Hepatocyte (in vitro differentiated cells): ENCODE results near the gene ESYT3. TPM values are rescaled to one million over a fixed set of nuclear protein-coding genes. Genes with fewer than 3 reads are reported as not detected.

Experiments
- DNase-seq: peaks from one replicate; pipeline ENCODE4 v3.0.0-alpha.2; 2016; ENCODE audit warnings: low spot score
- H2AFZ ChIP-seq: fragments of 200-600 bp; sonication (generic); 2 replicates; pipeline ENCODE4 v1.6.0; 2016; ENCODE audit warnings: antibody characterized with exemption, mild to moderate bottlenecking
- H3K27ac ChIP-seq: fragments of 200-600 bp; sonication (generic); 2 replicates; pipeline ENCODE4 v1.5.1; 2016; ENCODE audit warnings: mild to moderate bottlenecking
- H3K27me3 ChIP-seq: fragments of 200-600 bp; sonication (generic); 2 replicates; pipeline ENCODE4 v1.6.1; 2016
- H3K36me3 ChIP-seq: fragments of 200-600 bp; sonication (generic); replicated peaks from 2 replicates; pipeline ENCODE4 v1.5.1; 2016; ENCODE audit warnings: low read depth; ENCODE audit not compliant: insufficient read depth
- H3K4me1 ChIP-seq: fragments of 200-600 bp; sonication (generic); 2 replicates; pipeline ENCODE4 v1.5.1; 2016; ENCODE audit warnings: mild to moderate bottlenecking, moderate library complexity; ENCODE audit not compliant: insufficient read depth
- H3K4me2 ChIP-seq: fragments of 200-600 bp; sonication (generic); 2 replicates; pipeline ENCODE4 v1.6.0; 2016
- H3K4me3 ChIP-seq: fragments of 200-600 bp; sonication (generic); 2 replicates; pipeline ENCODE4 v1.5.1; 2016; ENCODE audit warnings: mild to moderate bottlenecking
- H3K79me2 ChIP-seq: fragments of 200-600 bp; sonication (generic); 2 replicates; pipeline ENCODE4 v1.6.0; 2017; ENCODE audit warnings: mild to moderate bottlenecking
- H3K9me2 ChIP-seq: fragments of 200-600 bp; sonication (generic); replicated peaks from 2 replicates; pipeline ENCODE4 v1.6.0; 2017; ENCODE audit warnings: mild to moderate bottlenecking; ENCODE audit not compliant: insufficient read depth
- H3K9me3 ChIP-seq: fragments of 200-600 bp; sonication (generic); 2 replicates; pipeline ENCODE4 v1.5.1; 2016; ENCODE audit warnings: low read depth, mild to moderate bottlenecking
- H4K20me1 ChIP-seq: fragments of 200-600 bp; sonication (generic); 2 replicates; pipeline ENCODE4 v1.6.0; 2016; ENCODE audit warnings: mild to moderate bottlenecking; ENCODE audit not compliant: insufficient read depth, poor library complexity, severe bottlenecking
- EZH2 ChIP-seq: fragments of 200-600 bp; sonication (generic); IDR thresholded peaks from 2 replicates; pipeline ENCODE4 v1.6.1; 2016; ENCODE audit warnings: antibody characterized with exemption, mild to moderate bottlenecking, borderline replicate concordance
- EZH2phosphoT487 ChIP-seq: fragments of 200-600 bp; sonication (generic); IDR thresholded peaks from one replicate; pipeline ENCODE4 v1.6.1; 2018; ENCODE audit warnings: antibody characterized with exemption, mild to moderate bottlenecking, low read depth, moderate library complexity; ENCODE audit not compliant: unreplicated experiment, severe bottlenecking
- WGBS: methylation state at CpG from one replicate; pipeline ENCODE4 v1.1.6; 2016; ENCODE audit warnings: low lambda C conversion rate; ENCODE audit errors: missing lambda C conversion rate; 5-methylcytosine and 5-hydroxymethylcytosine counted together
- polyA plus RNA-seq: library from polyadenylated mRNA; unstranded; fragments of >200 nt; fragmentation: Nextera tagmentation; extraction: Ambion mirVana; gene quantifications from 2 replicates; pipeline ENCODE4 v1.2.1, GENCODE V29; 2016
- total RNA-seq: library from RNA; depleted of rRNA; stranded (reverse); fragments of >200 nt; gene quantifications from 2 replicates; pipeline ENCODE4 v1.2.3, GENCODE V29; 2014
- TF ChIP-seq, protein P1 (sequence below): fragments of 200-600 bp; sonication (generic); IDR thresholded peaks from 2 replicates; pipeline ENCODE4 v1.5.1; 2016; ENCODE audit warnings: antibody characterized with exemption, mild to moderate bottlenecking; ENCODE audit not compliant: poor library complexity

The ESYT3 gene
- total and polyA plus RNA-seq, 2 experiments from 2014 or later: 0.47 to 1.1 TPM

DNA sequence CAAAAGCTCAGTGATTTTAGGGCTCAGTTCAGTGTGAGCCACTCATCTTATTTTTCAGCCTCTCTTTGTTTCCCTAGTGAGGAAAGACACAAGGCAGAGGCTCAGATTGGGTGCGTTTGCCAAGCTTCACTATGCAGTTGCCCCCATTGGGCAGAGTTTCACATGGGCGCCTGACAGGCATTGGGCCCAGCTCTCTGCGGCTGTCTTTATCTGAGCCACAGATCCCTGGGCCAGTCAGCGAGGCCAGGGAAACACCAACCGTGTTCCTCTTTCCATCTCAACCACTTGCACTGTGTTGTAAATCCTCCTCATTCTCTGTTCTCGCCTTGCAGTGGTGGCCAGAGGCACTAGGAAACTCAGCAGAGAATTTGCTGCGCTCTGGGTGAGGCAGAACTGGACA is 10.8 kb downstream of the ESYT3 start:
- 94% methylated on average over 7 of the region's 7 CpGs for WGBS
- Histone ChIP-seq H4K20me1 (no peaks in the 10 kb centered on the region), H3K79me2 (no peaks in the 10 kb centered on the region), H3K36me3 (no peaks in the 10 kb centered on the region), H3K9me2 (no peaks in the 10 kb centered on the region), H2AFZ (no peak overlapping the region), H3K9me3 (no peaks in the 10 kb centered on the region), H3K4me1 (peaks cover 11% of the 10 kb centered on the region), H3K4me3 (no peak overlapping the region), H3K27me3 (no peaks in the 10 kb centered on the region), H3K4me2 (no peak overlapping the region), H3K27ac (no peak overlapping the region)
- TF ChIP-seq EZH2 (no peak), EZH2phosphoT487 (no peak)
- TF ChIP-seq, protein P1, sequence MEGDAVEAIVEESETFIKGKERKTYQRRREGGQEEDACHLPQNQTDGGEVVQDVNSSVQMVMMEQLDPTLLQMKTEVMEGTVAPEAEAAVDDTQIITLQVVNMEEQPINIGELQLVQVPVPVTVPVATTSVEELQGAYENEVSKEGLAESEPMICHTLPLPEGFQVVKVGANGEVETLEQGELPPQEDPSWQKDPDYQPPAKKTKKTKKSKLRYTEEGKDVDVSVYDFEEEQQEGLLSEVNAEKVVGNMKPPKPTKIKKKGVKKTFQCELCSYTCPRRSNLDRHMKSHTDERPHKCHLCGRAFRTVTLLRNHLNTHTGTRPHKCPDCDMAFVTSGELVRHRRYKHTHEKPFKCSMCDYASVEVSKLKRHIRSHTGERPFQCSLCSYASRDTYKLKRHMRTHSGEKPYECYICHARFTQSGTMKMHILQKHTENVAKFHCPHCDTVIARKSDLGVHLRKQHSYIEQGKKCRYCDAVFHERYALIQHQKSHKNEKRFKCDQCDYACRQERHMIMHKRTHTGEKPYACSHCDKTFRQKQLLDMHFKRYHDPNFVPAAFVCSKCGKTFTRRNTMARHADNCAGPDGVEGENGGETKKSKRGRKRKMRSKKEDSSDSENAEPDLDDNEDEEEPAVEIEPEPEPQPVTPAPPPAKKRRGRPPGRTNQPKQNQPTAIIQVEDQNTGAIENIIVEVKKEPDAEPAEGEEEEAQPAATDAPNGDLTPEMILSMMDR: no peak
- no peak for DNase-seq

GRCh38 chr3:138445654-138446053 is 11.2 kb downstream of the ESYT3 start:
- Histone ChIP-seq H3K4me2 (no peak overlapping the region), H3K79me2 (no peaks in the 10 kb centered on the region), H4K20me1 (no peaks in the 10 kb centered on the region), H3K9me2 (no peaks in the 10 kb centered on the region), H3K27ac (no peak overlapping the region), H3K9me3 (no peaks in the 10 kb centered on the region), H3K36me3 (no peaks in the 10 kb centered on the region), H3K4me3 (no peak overlapping the region), H3K27me3 (no peaks in the 10 kb centered on the region), H2AFZ (no peak overlapping the region), H3K4me1 (peaks cover 11% of the 10 kb centered on the region)
- DNase-seq: no peak
- 91% methylated on average over 4 of the region's 4 CpGs for WGBS
- TF ChIP-seq EZH2phosphoT487 (no peak), EZH2 (no peak)
- TF ChIP-seq, protein P1: no peak

DNA sequence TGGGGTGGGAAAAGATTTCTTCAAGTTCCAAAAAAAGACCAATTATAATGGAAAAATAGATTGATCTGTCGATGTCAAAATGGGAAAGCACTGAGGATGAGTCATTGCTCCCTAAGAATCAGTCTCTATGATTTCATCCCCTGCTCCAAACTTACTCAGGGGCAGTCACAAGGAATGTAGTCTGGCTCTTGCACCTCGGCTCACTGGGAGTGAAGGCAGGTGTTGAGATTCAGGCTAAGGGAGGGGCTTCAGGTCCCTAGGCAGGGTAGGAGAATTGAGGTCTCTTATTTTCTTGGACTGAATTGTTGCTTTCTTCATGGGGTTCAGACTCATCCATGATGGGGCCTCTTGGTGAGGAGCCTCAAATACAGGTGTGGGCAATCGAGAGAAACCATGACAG is 14.2 kb downstream of the ESYT3 start:
- no peak for DNase-seq
- H3K4me3 ChIP-seq: no peak overlapping the region
- H3K36me3 ChIP-seq: no peaks in the 10 kb centered on the region
- no peaks in the 10 kb centered on the region for H3K79me2 ChIP-seq
- no peaks in the 10 kb centered on the region for H3K9me2 ChIP-seq
- H3K4me2 ChIP-seq: no peak overlapping the region
- no peak overlapping the region for H2AFZ ChIP-seq
- TF ChIP-seq EZH2phosphoT487 (no peak), EZH2 (no peak)
- TF ChIP-seq, protein P1: no peak
- no peaks in the 10 kb centered on the region for H3K4me1 ChIP-seq
- H3K9me3 ChIP-seq: no peaks in the 10 kb centered on the region
- no peak overlapping the region for H3K27ac ChIP-seq
- no peaks in the 10 kb centered on the region for H4K20me1 ChIP-seq
- no peaks in the 10 kb centered on the region for H3K27me3 ChIP-seq
- WGBS: 82% methylated on average over 3 of the region's 3 CpGs

GRCh38 chr3:138449490-138449889 is 15.1 kb downstream of the ESYT3 start:
- no peaks in the 10 kb centered on the region for H3K36me3 ChIP-seq
- no peaks in the 10 kb centered on the region for H3K9me2 ChIP-seq
- H4K20me1 ChIP-seq: no peaks in the 10 kb centered on the region
- no peak overlapping the region for H3K27ac ChIP-seq
- no peaks in the 10 kb centered on the region for H3K27me3 ChIP-seq
- no peaks in the 10 kb centered on the region for H3K79me2 ChIP-seq
- WGBS: 88% methylated on average over 3 of the region's 3 CpGs
- no peaks in the 10 kb centered on the region for H3K4me1 ChIP-seq
- TF ChIP-seq EZH2 (no peak), EZH2phosphoT487 (no peak)
- TF ChIP-seq, protein P1: no peak
- no peak overlapping the region for H2AFZ ChIP-seq
- H3K4me3 ChIP-seq: no peak overlapping the region
- H3K4me2 ChIP-seq: no peak overlapping the region
- H3K9me3 ChIP-seq: no peaks in the 10 kb centered on the region
- DNase-seq: no peak
